NCI-H146 (cell line): ENCODE measurements around the gene STAP2.

Experiments used
- DNase-seq: peaks from one replicate; lab custom pipeline; 2025; lab: John Stamatoyannopoulos, UW

The STAP2 gene

GRCh38 chr19:4370418-4371041 is 31.9 kb upstream of the STAP2 start:
- DNase-seq, result no peak

DNA sequence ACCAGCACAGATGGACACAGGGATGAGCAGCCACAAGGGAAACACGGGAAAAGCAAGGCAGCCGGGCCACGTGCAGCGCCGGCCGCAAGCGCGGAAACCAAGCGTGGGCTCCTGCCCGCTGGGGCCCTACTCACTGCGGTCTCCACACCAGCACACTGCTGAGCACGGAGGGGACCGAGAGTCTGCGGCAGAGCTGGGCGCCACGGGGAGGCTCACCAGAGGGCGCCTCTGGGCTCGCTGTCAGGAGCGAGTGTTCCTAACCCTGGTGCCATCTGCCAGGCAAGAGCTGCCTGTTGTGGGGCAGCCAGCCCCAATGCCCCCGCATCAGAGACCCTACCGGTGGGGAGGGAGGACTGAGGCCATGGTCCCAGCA is 31.2 kb upstream of the STAP2 start:
- DNase-seq, result no peak

DNA sequence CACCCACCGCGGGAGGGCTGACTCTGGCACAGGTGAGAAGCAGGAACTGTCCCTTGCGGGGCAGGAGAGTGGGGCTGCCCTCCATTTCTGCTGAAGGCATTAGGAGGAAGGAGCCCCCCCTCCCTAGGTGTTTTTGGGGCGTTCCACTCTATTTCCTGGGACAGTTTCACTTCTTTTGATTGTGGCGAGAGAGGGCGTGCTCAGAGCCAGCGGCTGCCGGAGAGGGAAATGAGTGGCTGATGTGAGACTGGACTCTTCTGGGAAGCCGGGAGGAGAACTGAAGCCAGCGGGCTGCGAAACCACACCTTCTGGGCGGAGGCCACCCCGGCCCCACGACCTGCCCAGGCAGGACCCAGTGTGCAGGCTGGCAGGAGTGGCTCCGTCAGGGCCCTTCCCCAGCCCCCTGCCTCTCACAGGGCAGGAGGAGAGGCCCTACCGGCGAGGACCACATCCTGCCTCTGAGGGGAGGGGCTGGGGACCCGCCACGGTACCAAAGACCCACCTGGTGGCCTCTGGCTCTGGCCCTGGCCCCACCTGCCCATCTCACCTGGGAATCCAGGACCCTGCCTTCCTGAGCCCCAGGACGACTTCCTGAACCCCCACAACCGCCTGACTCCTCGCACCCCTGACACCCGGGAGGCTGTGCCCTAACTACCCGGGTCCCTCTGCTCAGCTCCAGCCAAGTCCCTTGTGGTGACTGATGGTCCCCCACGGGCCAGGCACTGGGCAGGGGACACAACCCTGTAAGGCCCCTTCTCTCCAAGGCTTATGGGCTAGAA is 30.7 kb upstream of the STAP2 start:
- no peak for DNase-seq

DNA sequence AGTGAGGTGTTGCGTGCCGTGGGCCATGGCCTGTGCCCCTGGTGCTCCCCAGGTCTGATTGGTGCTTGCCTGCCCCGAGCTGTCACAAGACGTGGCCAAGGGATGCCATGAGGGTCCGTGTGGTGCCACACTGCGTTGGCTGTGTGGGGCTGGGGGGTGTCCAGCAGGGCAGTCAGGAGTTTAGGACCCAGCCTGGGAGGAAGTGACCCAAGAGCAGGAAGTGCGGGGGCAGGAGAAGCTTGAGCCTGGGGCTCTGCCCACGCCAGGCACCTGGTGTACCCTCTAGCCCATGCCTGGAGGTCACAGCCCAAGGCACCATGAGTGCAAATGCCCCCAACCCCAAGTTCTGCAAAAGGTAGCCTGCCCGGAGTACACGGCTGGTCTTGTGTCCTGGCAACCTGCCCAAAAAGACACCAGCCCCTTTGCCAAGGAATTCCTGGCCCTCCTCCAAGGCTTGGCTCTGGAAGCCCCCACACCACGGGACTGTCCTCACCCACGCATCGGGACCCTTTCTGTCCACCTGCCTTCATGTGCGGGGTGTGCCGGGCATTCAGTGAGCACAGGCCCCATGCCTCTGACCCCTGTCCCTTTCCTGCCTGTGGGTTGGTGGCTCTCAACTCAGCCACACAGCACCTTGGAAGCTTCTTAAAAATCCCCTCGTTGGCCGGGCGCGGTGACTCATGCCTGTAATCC is 29.6 kb upstream of the STAP2 start:
- DNase-seq, result no peak

DNA sequence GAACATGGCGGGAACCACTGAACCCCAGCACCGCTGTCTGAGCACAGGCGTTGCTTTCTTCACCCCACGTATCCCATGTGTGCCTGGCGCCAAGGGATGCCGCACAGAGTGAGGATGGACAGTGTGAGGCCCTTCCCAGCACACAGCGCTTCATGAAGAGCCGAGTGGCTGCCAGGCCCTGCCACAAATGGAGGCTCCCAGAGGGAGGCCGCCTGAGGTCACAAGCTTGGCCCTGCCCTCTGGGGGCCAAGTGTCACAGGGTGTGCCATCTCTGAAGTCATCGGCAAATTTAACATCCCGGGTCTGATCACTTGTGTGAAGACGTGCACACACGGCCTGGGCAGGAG is 29.1 kb upstream of the STAP2 start:
- no peak for DNase-seq

GRCh38 chr19:4367336-4367723 is 28.7 kb upstream of the STAP2 start:
- DNase-seq, result no peak

- no peak for DNase-seq
These were observed 28.2 kb upstream of the STAP2 start for GRCh38 chr19:4366666-4367335.

GRCh38 chr19:4365791-4366665 is 27.4 kb upstream of the STAP2 start:
- no peak for DNase-seq

GRCh38 chr19:4365341-4365740 is 26.7 kb upstream of the STAP2 start:
- DNase-seq, result no peak

GRCh38 chr19:4363571-4364304 is 25.1 kb upstream of the STAP2 start:
- no peak for DNase-seq

DNA sequence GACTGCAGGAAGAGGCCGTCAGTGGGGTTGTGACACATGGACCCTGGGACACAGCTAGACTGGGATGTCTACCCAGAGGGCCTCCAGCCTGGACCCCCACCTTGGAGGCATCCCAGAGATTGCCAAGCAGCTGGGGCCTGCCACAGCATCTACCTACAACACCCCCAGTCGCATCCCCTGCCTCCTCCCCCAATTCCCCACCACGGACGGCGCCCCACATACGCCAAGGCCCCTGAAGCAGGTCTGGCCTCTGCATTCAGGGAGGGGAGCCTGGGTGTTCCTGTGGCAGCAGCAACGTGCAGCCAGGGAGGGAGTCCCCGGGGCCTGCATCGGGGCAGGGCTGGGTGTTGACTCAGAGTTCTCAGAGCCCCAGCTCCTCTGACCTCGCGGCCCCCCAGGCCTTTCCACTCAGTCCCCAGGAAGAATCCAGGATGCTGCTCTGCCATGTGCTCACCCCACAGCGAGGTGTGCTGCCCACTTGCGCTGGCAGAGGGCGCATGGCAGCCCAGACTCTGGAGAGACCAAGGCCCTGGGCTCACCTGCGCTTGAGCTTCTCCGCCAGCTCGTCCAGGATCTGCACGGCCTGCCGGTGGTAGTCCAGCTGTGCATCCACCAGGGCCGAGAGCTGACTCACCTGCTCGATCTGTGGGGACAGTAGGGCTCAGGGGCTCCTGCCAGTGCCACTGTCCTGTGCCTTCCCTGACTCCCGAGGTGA is 24.4 kb upstream of the STAP2 start:
- DNase-seq, result no peak

GRCh38 chr19:4362101-4362828 is 23.6 kb upstream of the STAP2 start:
- DNase-seq, result no peak

DNA sequence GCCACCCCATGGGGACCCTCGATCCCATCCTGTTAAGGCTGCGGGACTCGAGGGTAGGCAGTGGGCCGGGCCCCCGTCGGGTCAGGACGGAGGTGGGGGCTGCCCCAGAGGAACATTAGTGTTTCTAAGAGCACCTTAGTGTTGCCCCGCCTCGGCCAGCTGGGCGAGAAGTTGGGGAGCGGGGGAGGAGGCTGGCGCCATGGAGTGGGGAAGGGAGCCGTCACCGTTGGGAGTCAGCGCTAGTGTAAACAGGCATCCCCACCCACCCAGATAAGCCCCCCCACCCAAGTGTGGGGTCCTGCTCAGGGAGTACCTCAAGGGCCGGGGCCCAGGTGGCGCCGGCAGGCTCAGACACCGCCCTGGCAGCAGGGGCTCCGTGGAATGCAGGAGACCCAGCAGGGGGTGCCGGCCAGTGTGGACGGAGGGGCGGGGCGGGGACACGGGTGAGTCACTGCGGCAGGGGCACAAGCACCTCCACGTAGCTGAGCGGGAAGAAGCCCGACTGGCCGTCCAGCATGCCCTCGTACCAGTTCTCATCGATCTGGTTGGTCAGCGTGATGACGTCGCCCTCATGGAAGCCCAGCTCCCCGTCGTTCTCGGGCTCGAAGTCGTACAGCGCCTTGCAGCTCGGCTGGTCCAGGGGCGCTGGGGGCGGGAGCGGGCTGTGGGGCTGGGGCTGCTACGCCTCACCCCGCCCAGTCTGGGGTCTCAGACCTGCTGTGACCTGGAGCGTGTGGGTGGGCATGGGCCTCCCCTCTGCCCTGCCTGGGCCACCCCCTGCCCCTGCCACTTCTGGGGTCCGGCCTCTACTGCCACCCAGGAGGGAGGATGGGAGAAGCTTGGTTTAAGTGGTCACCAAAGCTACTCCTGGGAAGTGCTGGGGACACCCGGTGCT is 22.8 kb upstream of the STAP2 start:
- DNase-seq, result no peak

DNA sequence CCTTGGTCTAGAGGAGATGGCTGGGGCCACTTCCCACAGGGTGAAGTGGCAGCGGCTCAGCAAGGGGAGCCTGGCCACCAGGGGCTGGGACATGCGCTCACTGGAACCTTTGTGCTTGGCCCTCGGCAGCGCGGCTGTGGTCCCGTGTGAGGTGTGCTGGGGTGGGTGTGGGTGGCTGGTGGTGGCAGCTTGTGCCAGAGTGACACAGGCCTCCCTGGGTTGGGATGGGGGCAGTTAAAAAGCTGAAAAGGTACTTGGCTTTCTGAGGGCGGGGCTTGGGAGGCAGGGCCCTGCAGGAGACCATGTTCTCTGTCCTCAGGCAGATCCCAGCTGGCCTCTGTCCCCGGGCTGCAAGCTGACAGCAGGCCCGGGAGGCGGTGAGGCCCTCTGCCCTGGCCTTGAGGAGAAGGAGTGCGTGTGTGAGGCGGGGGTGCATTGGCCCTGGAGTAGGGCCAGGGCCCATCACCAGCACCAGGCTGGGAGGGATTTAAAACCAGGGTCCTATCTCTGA is 22.1 kb upstream of the STAP2 start:
- no peak for DNase-seq

- DNase-seq, result no peak
These were observed 21.5 kb upstream of the STAP2 start for GRCh38 chr19:4360081-4360569.

GRCh38 chr19:4359627-4360000 is 21.0 kb upstream of the STAP2 start:
- DNase-seq, result no peak

GRCh38 chr19:4358709-4359626 is 20.3 kb upstream of the STAP2 start:
- DNase-seq, result no peak
